ENCODE measurements around the gene ETF1.

The ETF1 gene

DNA sequence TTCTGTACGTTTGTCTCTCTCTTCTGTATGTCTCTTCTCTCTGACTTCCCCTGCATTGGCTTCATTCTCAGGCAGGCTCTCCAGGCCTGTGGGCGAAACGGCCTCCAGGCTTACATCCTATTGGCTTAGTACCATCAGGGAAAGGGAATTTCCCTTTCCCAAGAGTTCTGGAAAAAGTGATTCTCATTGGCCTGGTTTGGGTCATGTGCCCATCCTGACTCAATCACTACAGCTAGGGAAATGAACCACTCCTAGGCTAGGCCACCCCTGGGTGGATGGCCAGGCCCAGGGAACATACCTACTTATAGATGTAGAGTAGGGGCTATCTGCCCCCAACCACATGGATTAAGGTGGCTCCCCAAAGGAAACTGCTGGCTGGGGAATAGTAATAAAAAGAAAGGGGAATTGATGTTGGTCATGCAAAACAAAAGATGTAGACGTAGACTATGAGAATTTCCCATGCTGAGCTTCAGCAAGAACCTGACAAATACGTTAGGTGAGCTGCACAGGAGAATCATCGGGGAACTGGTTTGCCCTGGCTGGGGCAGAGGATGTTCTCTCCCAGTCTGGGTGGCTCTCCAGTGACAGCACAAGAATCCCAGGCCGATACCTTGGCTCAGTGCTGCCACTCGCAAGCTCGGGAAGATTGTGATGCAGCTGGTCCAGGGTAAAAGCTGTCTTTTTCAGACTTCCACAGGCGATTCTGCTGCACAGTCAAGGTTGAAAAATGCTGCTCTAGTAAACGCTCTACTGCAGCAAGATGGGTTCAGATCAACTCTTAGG lies 81.5 kb downstream of the ETF1 start:
- Histone ChIP-seq H3K4me3 (ENCODE audit: low read length) (no peak overlapping the region), H3K27me3 (ENCODE audit: control insufficient read depth, insufficient read depth, low read length) (peaks cover 2% of the 10 kb centered on the region; the same call in 1 of the 2 replicates), H3K9me3 (ENCODE audit: control insufficient read depth, insufficient read depth, low read length) (no peaks in the 10 kb centered on the region), H3K36me3 (ENCODE audit: control insufficient read depth, insufficient read depth, low read length) (no peaks in the 10 kb centered on the region), H3K27ac (ENCODE audit: low read length) (no peak overlapping the region), H3K4me1 (ENCODE audit: control insufficient read depth, insufficient read depth, low read length) (no peaks in the 10 kb centered on the region; the same call in none of the 2 replicates)
- DNase-seq (ENCODE audit: low read depth, low spot score): no peak
- no CpG with 5 or more reads among the region's 11 CpGs for WGBS (ENCODE audit: insufficient coverage, insufficient read length)

DNA sequence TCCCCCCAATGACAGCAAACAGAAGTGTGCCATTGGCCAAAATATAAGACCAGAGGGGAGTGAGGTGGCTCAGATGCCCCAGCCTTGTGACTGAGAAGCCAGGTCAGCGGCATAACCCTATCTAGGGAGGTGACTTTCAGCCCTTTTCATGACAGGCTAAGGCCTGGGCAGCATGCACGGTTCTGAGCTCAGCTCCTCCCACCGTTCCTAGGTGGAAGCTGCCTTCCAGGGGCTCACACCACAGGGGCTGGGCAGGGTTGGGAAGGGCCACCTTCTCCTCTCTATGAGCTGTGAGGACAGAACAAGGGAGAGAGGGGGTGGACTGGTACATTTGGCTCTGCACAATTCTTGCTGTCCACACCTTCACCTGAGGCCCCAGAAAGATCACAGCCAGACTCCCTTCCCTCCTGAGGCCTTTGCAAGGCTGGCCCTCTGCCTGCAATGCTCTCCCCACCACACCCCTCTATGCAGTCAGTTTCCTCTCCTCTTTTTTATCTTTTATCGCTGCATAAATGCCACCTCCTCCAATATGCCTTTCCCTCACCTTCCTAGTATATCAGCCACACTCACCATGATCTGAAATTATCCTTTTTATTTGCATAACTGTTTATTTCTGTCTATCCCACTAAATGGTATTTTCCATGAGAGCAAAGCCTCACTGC lies 82.9 kb downstream of the ETF1 start:
- WGBS (ENCODE audit: insufficient coverage, insufficient read length): no CpG with 5 or more reads among the region's 4 CpGs
- no peak overlapping the region for H3K27ac ChIP-seq (ENCODE audit: low read length)
- no peaks in the 10 kb centered on the region for H3K27me3 ChIP-seq (ENCODE audit: control insufficient read depth, insufficient read depth, low read length)
- no peaks in the 10 kb centered on the region for H3K36me3 ChIP-seq (ENCODE audit: control insufficient read depth, insufficient read depth, low read length)
- no peaks in the 10 kb centered on the region; the same call in 1 of the 2 replicates for H3K4me1 ChIP-seq (ENCODE audit: control insufficient read depth, insufficient read depth, low read length)
- no peak for DNase-seq (ENCODE audit: low read depth, low spot score)
- no peak overlapping the region for H3K4me3 ChIP-seq (ENCODE audit: low read length)
- no peaks in the 10 kb centered on the region for H3K9me3 ChIP-seq (ENCODE audit: control insufficient read depth, insufficient read depth, low read length)

DNA sequence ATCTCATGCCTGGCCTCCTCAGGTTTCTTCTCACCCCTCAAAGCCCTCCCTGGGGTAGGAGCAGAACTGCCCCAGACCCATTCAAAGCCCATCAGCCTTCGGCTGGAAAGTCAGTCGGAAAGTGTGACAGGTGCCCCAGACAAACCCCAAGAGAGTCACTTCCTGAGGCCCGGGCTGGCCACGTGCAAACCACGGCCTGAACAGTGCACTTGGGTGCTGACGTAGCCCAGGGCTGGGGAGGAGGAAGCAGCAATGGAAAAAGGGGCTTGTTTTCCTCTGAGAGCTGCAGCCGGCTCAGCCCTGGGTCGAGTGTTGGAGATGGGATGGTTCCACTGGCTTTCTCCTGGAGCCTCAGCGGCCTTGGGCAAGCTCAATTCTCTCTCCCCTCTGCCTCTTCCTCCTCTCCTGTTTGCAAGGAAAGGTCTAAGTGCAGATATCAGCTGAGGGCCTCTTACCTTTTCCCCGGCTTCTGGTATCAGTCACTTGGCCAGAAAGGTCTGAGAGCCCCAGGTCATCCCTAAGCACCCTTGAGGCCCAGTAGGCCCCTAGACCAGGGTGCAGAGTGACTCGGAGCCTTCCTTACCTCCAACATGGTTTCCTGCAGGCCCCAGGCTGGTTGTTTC lies 83.6 kb downstream of the ETF1 start:
- Histone ChIP-seq H3K27ac (ENCODE audit: low read length) (no peak overlapping the region), H3K9me3 (ENCODE audit: control insufficient read depth, insufficient read depth, low read length) (no peaks in the 10 kb centered on the region), H3K4me1 (ENCODE audit: control insufficient read depth, insufficient read depth, low read length) (no peaks in the 10 kb centered on the region; the same call in 1 of the 2 replicates), H3K36me3 (ENCODE audit: control insufficient read depth, insufficient read depth, low read length) (no peaks in the 10 kb centered on the region), H3K27me3 (ENCODE audit: control insufficient read depth, insufficient read depth, low read length) (no peaks in the 10 kb centered on the region), H3K4me3 (ENCODE audit: low read length) (no peak overlapping the region)
- WGBS (ENCODE audit: insufficient coverage, insufficient read length): no CpG with 5 or more reads among the region's 11 CpGs
- DNase-seq (ENCODE audit: low read depth, low spot score): no peak

DNA sequence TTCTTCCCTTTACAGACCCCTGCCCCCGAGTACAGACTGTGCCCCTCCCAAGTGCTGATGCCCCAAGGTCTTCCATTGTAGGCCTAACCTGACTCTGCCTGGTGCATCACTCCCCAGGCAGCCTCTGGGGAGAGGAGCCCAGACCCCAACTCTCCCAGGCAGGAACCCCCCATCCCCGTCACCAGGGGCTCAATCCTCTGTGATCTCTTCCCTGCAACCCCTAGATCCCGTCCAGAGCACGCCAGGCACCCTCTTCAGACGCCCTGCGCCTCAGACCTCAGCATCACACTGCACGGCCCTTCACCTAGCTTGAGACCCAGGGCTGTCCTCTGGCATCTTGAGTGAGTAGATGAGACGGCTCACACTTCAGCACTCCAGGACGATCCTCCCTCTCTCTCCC lies 84.2 kb downstream of the ETF1 start:
- WGBS (ENCODE audit: insufficient coverage, insufficient read length): no CpG with 5 or more reads among the region's 9 CpGs
- Histone ChIP-seq H3K27me3 (ENCODE audit: control insufficient read depth, insufficient read depth, low read length) (no peaks in the 10 kb centered on the region), H3K36me3 (ENCODE audit: control insufficient read depth, insufficient read depth, low read length) (no peaks in the 10 kb centered on the region), H3K9me3 (ENCODE audit: control insufficient read depth, insufficient read depth, low read length) (no peaks in the 10 kb centered on the region), H3K4me3 (ENCODE audit: low read length) (no peak overlapping the region), H3K4me1 (ENCODE audit: control insufficient read depth, insufficient read depth, low read length) (no peaks in the 10 kb centered on the region; the same call in 1 of the 2 replicates), H3K27ac (ENCODE audit: low read length) (no peak overlapping the region)
- DNase-seq (ENCODE audit: low read depth, low spot score): no peak

- no CpG with 5 or more reads among the region's 11 CpGs for WGBS (ENCODE audit: insufficient coverage, insufficient read length)
- no peaks in the 10 kb centered on the region; the same call in none of the 2 replicates for H3K4me1 ChIP-seq (ENCODE audit: control insufficient read depth, insufficient read depth, low read length)
- no peaks in the 10 kb centered on the region for H3K36me3 ChIP-seq (ENCODE audit: control insufficient read depth, insufficient read depth, low read length)
- H3K27me3 ChIP-seq (ENCODE audit: control insufficient read depth, insufficient read depth, low read length): no peaks in the 10 kb centered on the region
- no peak for DNase-seq (ENCODE audit: low read depth, low spot score)
- no peak overlapping the region for H3K4me3 ChIP-seq (ENCODE audit: low read length)
- H3K9me3 ChIP-seq (ENCODE audit: control insufficient read depth, insufficient read depth, low read length): no peaks in the 10 kb centered on the region
- no peak overlapping the region for H3K27ac ChIP-seq (ENCODE audit: low read length)
Observed at GRCh38 chr5:138458384-138458783, 84.7 kb downstream of the ETF1 start.

- H3K9me3 ChIP-seq (ENCODE audit: control insufficient read depth, insufficient read depth, low read length): no peaks in the 10 kb centered on the region
- H3K27me3 ChIP-seq (ENCODE audit: control insufficient read depth, insufficient read depth, low read length): no peaks in the 10 kb centered on the region
Observed at GRCh38 chr5:138457531-138458275, 85.3 kb downstream of the ETF1 start.

More at GRCh38 chr5:138457531-138458275, 85.3 kb downstream of the ETF1 start:
- no peak overlapping the region for H3K27ac ChIP-seq (ENCODE audit: low read length)
- no peaks in the 10 kb centered on the region; the same call in none of the 2 replicates for H3K4me1 ChIP-seq (ENCODE audit: control insufficient read depth, insufficient read depth, low read length)
- no CpG with 5 or more reads among the region's 12 CpGs for WGBS (ENCODE audit: insufficient coverage, insufficient read length)
- no peaks in the 10 kb centered on the region for H3K36me3 ChIP-seq (ENCODE audit: control insufficient read depth, insufficient read depth, low read length)
- no peak for DNase-seq (ENCODE audit: low read depth, low spot score)
- H3K4me3 ChIP-seq (ENCODE audit: low read length): no peak overlapping the region

All from iPS DF 6.9 (cell line).